DND-41 (cell line): ENCODE measurements around the gene DPT.
"Not testable (repeated sequence)": the region's sequence is repeated elsewhere in the genome, so short reads cannot be mapped to it uniquely, and the experiment has no call there.

Experiments
- ATAC-seq: fragments of 200-7000 bp; cut with Tn5 transposase; 3 replicates; pipeline ENCODE4 v1.9.1; 2021; ENCODE audit warnings: low read depth; ENCODE audit not compliant: insufficient read depth
- DNase-seq: peaks from one replicate; pipeline ENCODE4 v3.0.0-alpha.2; 2020
- H2AFZ ChIP-seq: 2 replicates; pipeline ENCODE4 v1.6.0; 2012; ENCODE audit warnings: low read depth, low read length
- H3K27ac ChIP-seq: 2 replicates; pipeline ENCODE4 v1.5.1; 2012; ENCODE audit warnings: low read length, inconsistent platforms
- H3K27me3 ChIP-seq: fragments of 200-600 bp; sonication (generic); 2 replicates; pipeline ENCODE4 v1.6.0; 2012; ENCODE audit warnings: low read length, mild to moderate bottlenecking, inconsistent platforms; ENCODE audit not compliant: insufficient read depth, poor library complexity
- H3K36me3 ChIP-seq: 2 replicates; pipeline ENCODE4 v1.5.1; 2012; ENCODE audit warnings: low read length, inconsistent platforms; ENCODE audit not compliant: insufficient read depth
- H3K4me1 ChIP-seq: 2 replicates; pipeline ENCODE4 v1.5.1; 2012; ENCODE audit warnings: mild to moderate bottlenecking, low read length; ENCODE audit not compliant: insufficient read depth
- H3K4me2 ChIP-seq: 2 replicates; pipeline ENCODE4 v1.6.0; 2012; ENCODE audit warnings: mild to moderate bottlenecking, moderate library complexity, low read length, inconsistent platforms; ENCODE audit not compliant: insufficient read depth
- H3K4me3 ChIP-seq, 2 experiments: fragments of 200-600 bp in 1 of 2; shearing (Covaris generic) in 1 of 2; 2 replicates each; pipeline ENCODE4 v1.5.1; 2012 to 2016; ENCODE audit warnings: inconsistent platforms in 2 of 2, low read length in 2 of 2, mild to moderate bottlenecking in 2 of 2, low read depth in 1 of 2, moderate library complexity in 1 of 2
- H3K79me2 ChIP-seq: 2 replicates; pipeline ENCODE4 v1.6.0; 2012; ENCODE audit warnings: low read length, inconsistent platforms; ENCODE audit not compliant: insufficient read depth
- H3K9ac ChIP-seq: 2 replicates; pipeline ENCODE4 v1.6.0; 2012; ENCODE audit warnings: low read depth, mild to moderate bottlenecking, inconsistent platforms, low read length, moderate library complexity
- H3K9me3 ChIP-seq: 2 replicates; pipeline ENCODE4 v1.5.1; 2012; ENCODE audit warnings: low read length, moderate library complexity, mild to moderate bottlenecking, inconsistent platforms; ENCODE audit not compliant: insufficient read depth, severe bottlenecking
- H4K20me1 ChIP-seq: 2 replicates; pipeline ENCODE4 v1.6.0; 2012; ENCODE audit warnings: low read length; ENCODE audit not compliant: insufficient read depth
- EZH2 ChIP-seq: IDR thresholded peaks from 3 replicates; pipeline ENCODE4 v1.6.1; 2012; ENCODE audit warnings: borderline replicate concordance, low read depth, mild to moderate bottlenecking, moderate library complexity, low read length, inconsistent platforms; ENCODE audit not compliant: severe bottlenecking
- TF ChIP-seq, protein P1 (sequence below): IDR thresholded peaks from 2 replicates; pipeline ENCODE4 v1.5.1; 2012; ENCODE audit warnings: borderline replicate concordance, low read length, moderate library complexity, mild to moderate bottlenecking; ENCODE audit not compliant: poor library complexity, severe bottlenecking; ENCODE audit errors: extremely low read depth

DPT gene

DNA sequence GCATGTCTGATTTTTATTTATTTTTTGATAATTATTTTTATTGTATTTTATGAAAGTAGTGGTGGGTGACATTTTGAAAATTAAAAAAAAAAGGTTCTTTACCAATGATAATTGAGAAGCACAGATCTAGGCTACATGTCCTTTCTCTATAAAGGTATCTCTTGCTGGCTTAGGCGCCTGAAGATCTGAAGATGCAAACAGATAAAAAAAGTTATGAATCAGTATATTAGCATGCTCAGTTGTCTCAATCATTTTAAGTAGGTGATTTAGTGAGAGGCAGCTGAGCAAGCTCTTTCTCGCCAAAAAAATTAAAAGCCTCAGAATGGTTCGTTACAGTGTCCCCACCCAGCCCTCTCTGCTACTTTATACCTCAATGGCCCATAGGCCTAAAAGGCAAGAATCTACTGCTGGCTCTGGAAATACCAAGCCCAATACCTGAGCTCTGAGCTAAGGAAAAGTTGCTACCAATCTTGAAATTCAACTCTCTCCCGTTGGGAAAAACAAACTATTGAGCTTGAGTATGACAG, 42.2 kb upstream of the DPT start:
- Histone ChIP-seq H3K27ac (no peak overlapping the region), H3K27me3 (no peaks in the 10 kb centered on the region), H3K79me2 (no peaks in the 10 kb centered on the region), H4K20me1 (no peaks in the 10 kb centered on the region), H3K9ac (no peak overlapping the region), H3K4me2 (no peak overlapping the region), H3K4me3 (no peak overlapping the region), H2AFZ (no peak overlapping the region), H3K4me1 (no peaks in the 10 kb centered on the region), H3K9me3 (no peaks in the 10 kb centered on the region), H3K36me3 (no peaks in the 10 kb centered on the region)
- DNase-seq (no peak), ATAC-seq (no peak)
- TF ChIP-seq, protein P1, sequence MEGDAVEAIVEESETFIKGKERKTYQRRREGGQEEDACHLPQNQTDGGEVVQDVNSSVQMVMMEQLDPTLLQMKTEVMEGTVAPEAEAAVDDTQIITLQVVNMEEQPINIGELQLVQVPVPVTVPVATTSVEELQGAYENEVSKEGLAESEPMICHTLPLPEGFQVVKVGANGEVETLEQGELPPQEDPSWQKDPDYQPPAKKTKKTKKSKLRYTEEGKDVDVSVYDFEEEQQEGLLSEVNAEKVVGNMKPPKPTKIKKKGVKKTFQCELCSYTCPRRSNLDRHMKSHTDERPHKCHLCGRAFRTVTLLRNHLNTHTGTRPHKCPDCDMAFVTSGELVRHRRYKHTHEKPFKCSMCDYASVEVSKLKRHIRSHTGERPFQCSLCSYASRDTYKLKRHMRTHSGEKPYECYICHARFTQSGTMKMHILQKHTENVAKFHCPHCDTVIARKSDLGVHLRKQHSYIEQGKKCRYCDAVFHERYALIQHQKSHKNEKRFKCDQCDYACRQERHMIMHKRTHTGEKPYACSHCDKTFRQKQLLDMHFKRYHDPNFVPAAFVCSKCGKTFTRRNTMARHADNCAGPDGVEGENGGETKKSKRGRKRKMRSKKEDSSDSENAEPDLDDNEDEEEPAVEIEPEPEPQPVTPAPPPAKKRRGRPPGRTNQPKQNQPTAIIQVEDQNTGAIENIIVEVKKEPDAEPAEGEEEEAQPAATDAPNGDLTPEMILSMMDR = no peak
- no peak for TF ChIP-seq EZH2

DNA sequence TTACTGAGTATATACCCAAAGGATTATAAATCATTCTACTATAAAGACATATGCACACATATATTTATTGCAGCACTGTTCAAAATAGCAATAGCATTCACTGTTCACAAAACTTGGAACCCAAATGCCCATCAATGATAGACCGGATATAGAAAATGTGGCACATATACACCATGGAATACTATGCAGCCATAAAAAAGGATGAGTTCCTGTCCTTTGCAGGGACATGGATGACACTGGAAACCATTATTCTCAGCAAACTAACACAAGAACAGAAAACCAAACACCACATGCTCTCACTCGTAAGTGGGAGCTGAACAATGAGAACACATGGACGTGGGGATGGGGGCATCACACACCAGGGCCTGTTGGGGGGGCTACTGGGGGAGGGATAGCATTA, 40.9 kb upstream of the DPT start:
- H3K4me3 ChIP-seq = not testable (repeated sequence)

DNA sequence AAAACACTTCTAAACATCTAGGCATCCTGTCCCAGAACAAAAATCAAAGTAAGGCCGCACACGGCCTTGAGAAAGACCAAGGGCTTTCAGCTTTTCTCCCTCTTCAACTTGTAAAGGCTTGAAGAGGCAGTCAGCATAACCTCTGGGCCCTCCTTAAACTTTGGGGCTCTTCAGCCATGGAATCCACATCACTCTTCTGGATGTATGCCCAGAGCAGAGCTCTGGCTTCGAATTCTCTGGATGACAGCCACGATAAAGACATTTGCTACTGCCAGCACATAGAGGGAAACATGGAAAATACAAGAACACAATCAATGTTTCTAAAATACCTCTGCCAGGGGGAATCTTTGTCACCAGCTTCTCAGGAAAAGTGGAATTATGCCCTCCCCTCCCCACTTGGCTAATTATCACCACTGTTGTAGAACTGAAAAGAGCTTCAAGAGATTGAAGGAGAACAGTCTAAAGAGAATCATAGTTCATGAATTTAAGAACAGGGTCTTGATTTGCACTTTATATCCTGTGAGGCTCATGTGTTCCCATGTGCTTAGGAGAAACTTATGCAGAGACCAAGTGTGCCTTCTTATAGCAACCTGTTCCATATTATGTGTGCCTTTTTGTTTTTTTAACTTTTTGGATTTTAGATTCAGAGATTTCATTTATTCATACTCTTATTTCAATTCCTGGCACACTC, 39.0 kb upstream of the DPT start:
- Histone ChIP-seq H3K27me3 (no peaks in the 10 kb centered on the region), H4K20me1 (no peaks in the 10 kb centered on the region), H3K4me3 (no peak overlapping the region), H3K79me2 (no peaks in the 10 kb centered on the region), H3K4me2 (no peak overlapping the region), H2AFZ (no peak overlapping the region), H3K36me3 (no peaks in the 10 kb centered on the region), H3K9me3 (no peaks in the 10 kb centered on the region), H3K27ac (no peak overlapping the region), H3K4me1 (no peaks in the 10 kb centered on the region), H3K9ac (no peak overlapping the region)
- TF ChIP-seq EZH2 = no peak
- TF ChIP-seq, protein P1 = no peak
- ATAC-seq (no peak), DNase-seq (no peak)

More for the DNA sequence above, 40.9 kb upstream of the DPT start:
- H2AFZ ChIP-seq, H4K20me1 ChIP-seq, H3K9ac ChIP-seq, H3K27ac ChIP-seq, DNase-seq, H3K79me2 ChIP-seq, H3K9me3 ChIP-seq, H3K4me2 ChIP-seq, H3K27me3 ChIP-seq, H3K36me3 ChIP-seq, ATAC-seq, H3K4me1 ChIP-seq: not testable (repeated sequence)

DNA sequence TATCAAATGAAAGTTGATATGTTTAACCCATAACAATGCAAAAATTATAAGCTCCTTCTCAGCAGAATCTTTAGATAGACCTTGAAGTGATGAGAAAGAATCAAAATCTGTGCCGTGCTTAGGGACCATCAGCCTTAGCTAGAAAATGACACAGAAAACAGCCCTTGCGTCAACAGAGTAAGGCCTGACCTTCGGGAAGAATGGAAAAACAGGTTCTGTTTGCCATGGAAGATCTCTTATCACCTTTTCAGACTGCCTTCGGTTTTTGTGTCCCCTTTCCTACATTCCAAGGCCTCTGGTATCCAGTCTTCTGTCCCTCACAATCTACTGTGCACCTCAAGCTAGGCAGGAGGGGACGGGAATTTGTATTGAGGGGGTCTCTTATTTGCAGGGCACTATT, 37.6 kb upstream of the DPT start:
- Histone ChIP-seq H3K79me2 (no peaks in the 10 kb centered on the region), H3K27me3 (no peaks in the 10 kb centered on the region), H3K4me2 (no peak overlapping the region), H3K27ac (no peak overlapping the region), H3K9me3 (no peaks in the 10 kb centered on the region), H2AFZ (no peak overlapping the region), H3K36me3 (no peaks in the 10 kb centered on the region), H3K9ac (no peak overlapping the region), H4K20me1 (no peaks in the 10 kb centered on the region), H3K4me3 (no peak overlapping the region), H3K4me1 (no peaks in the 10 kb centered on the region)
- DNase-seq = no peak
- no peak for ATAC-seq
- no peak for TF ChIP-seq EZH2
- TF ChIP-seq, protein P1 = no peak
